CD4-positive, alpha-beta T cell treated with Interleukin-4 for 1 hour (primary cell): ENCODE results near the gene PON1.

Source experiments
- DNase-seq, 2 donors: peaks; one replicate each; pipeline ENCODE4 v3.0.0-alpha.2; 2020 to 2022

Gene PON1

GRCh38 chr7:95324431-95324830 is at the start of gene PON1:
Gene PON1 (minus strand): TSS chr7:95324532. CDS start chr7:95324475, 57 bp downstream.
- peak in 1 of 2 donors; percentile 45 for DNase-seq

- no peak for DNase-seq
Observed at GRCh38 chr7:95373323-95373722, 49.0 kb upstream of the PON1 start.

- no peak for DNase-seq
Observed at GRCh38 chr7:95368235-95368634, 43.9 kb upstream of the PON1 start.

- DNase-seq = no peak
Observed at GRCh38 chr7:95367606-95368005, 43.3 kb upstream of the PON1 start.

GRCh38 chr7:95365151-95365550 is 40.8 kb upstream of the PON1 start:
- no peak for DNase-seq

GRCh38 chr7:95357623-95358022 is 33.3 kb upstream of the PON1 start:
- DNase-seq = no peak

GRCh38 chr7:95342642-95343307 is 18.4 kb upstream of the PON1 start:
- no peak for DNase-seq

- DNase-seq = no peak
Observed at GRCh38 chr7:95342029-95342428, 17.7 kb upstream of the PON1 start.

GRCh38 chr7:95340491-95340890 is 16.2 kb upstream of the PON1 start:
- DNase-seq = no peak

- no peak for DNase-seq
Observed at GRCh38 chr7:95338832-95339231, 14.5 kb upstream of the PON1 start.

GRCh38 chr7:95335093-95335492 is 10.8 kb upstream of the PON1 start:
- no peak for DNase-seq

- DNase-seq = no peak
Observed at GRCh38 chr7:95334447-95334846, 10.1 kb upstream of the PON1 start.

GRCh38 chr7:95330961-95331337 is 6.6 kb upstream of the PON1 start:
- DNase-seq = peak in 1 of 2 donors; percentile 6

- DNase-seq = peak in 1 of 2 donors; percentile 53
Observed at GRCh38 chr7:95330204-95330960, 6.0 kb upstream of the PON1 start.

- DNase-seq = no peak
Observed at GRCh38 chr7:95327356-95327755, 3.0 kb upstream of the PON1 start.

GRCh38 chr7:95323410-95324129 is 762 bp downstream of the PON1 start:
- no peak for DNase-seq

GRCh38 chr7:95322854-95323253 is 1.5 kb downstream of the PON1 start:
- no peak for DNase-seq

GRCh38 chr7:95322396-95322795 is 1.9 kb downstream of the PON1 start:
- DNase-seq = no peak

- DNase-seq = no peak
Observed at GRCh38 chr7:95321720-95322119, 2.6 kb downstream of the PON1 start.

- DNase-seq = no peak
Observed at GRCh38 chr7:95320651-95321050, 3.7 kb downstream of the PON1 start.

GRCh38 chr7:95319570-95319969 is 4.8 kb downstream of the PON1 start:
- DNase-seq = no peak

- DNase-seq = no peak
Observed at GRCh38 chr7:95318501-95319100, 5.7 kb downstream of the PON1 start.

GRCh38 chr7:95317966-95318365 is 6.4 kb downstream of the PON1 start:
- no peak for DNase-seq
